BJ (cell line): ENCODE data around the gene ANKRD11. TPM values are rescaled to one million over a fixed set of nuclear protein-coding genes. Genes with fewer than 3 reads are reported as not detected.
A peak's percentile ranks its signal among the peaks of the same experiment; 100 is the strongest.

ENCODE experiments used
- CTCF ChIA-PET: fragments of 350-600 bp; formaldehyde crosslinking; extraction: SDS; loops from one replicate; lab custom pipeline; 2021; ENCODE audit warnings: antibody characterized with exemption, inconsistent platforms; lab: Yijun Ruan, JAX
- POLR2A ChIA-PET: fragments of 300-600 bp; sonication (Branson Sonifier 250); formaldehyde crosslinking; extraction: SDS; loops from one replicate; lab custom pipeline; 2021; ENCODE audit warnings: antibody characterized with exemption; lab: Charles Lee
- DNase-seq: peaks from one replicate; pipeline ENCODE4 v3.0.0-alpha.2; 2011; ENCODE audit warnings: low read depth
- H3K27me3 ChIP-seq: 2 replicates; pipeline ENCODE4 v1.6.0; 2011; ENCODE audit warnings: low read length; ENCODE audit not compliant: control insufficient read depth, insufficient read depth
- H3K36me3 ChIP-seq: 2 replicates; pipeline ENCODE4 v1.5.1; 2011; ENCODE audit warnings: low read length; ENCODE audit not compliant: control insufficient read depth, insufficient read depth
- H3K4me3 ChIP-seq: 2 replicates; pipeline ENCODE4 v1.5.1; 2011; ENCODE audit warnings: low read depth, mild to moderate bottlenecking, control low read depth, low read length
- CTCF ChIP-seq: IDR thresholded peaks from 2 replicates; pipeline ENCODE4 v1.5.1; 2011; ENCODE audit warnings: low read depth, mild to moderate bottlenecking, control low read depth, inconsistent platforms, low read length, moderate library complexity; ENCODE audit not compliant: insufficient read depth
- polyA plus RNA-seq: library from polyadenylated mRNA; depleted of rRNA; stranded (reverse); fragments of >200 nt; gene quantifications from 2 replicates; pipeline ENCODE4 v1.2.3, GENCODE V29; 2011

Gene ANKRD11
- polyA plus RNA-seq, 1 experiment: 61.8 TPM

DNA sequence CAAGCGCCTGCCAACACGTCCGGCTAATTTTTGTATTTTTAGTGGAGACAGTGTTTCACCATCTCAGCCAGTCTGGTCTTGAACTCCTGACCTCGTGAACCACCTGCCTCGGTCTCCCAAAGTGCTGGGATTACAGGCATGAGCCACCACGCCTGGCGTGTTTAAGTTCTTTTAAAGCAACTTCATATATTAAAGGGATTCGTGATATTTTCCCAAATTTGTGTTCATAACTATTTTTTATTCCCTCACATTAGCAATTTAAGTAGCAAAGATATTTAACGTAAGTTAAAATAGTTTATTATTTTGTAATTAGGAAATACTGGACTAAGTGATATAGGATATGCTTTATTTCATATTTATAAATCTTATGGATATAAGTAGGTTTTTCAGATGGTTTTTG, 22.1 kb upstream of the ANKRD11 start:
- peaks cover 23% of the 10 kb centered on the region for H3K36me3 ChIP-seq
- TF ChIP-seq CTCF: no peak
- ChIA-PET CTCF (no interaction called here), POLR2A (no interaction called here)
- H3K27me3 ChIP-seq: no peaks in the 10 kb centered on the region
- DNase-seq: no peak
- no peak overlapping the region for H3K4me3 ChIP-seq

GRCh38 chr16:89511374-89511773, 21.0 kb upstream of the ANKRD11 start:
- H3K36me3 ChIP-seq: peaks cover 17% of the 10 kb centered on the region
- ChIA-PET POLR2A (no interaction called here), CTCF (interaction anchor here (2.1 kb wide), 1 partner anchor 130 kb away, joined by 7 read pairs; no protein-coding TSS in a partner anchor)
- no peak for DNase-seq
- no peaks in the 10 kb centered on the region for H3K27me3 ChIP-seq
- TF ChIP-seq CTCF: no peak
- H3K4me3 ChIP-seq: no peak overlapping the region

- no peak for TF ChIP-seq CTCF
- no peak for DNase-seq
- Histone ChIP-seq H3K4me3 (no peak overlapping the region), H3K27me3 (no peaks in the 10 kb centered on the region), H3K36me3 (peaks cover 15% of the 10 kb centered on the region)
- POLR2A ChIA-PET: no interaction called here
- CTCF ChIA-PET: interaction anchor here (1.0 to 2.1 kb wide), 2 partner anchors 131 to 222 kb away, joined by 3 to 7 read pairs; no protein-coding TSS in a partner anchor
Observed at GRCh38 chr16:89510526-89510925, 20.2 kb upstream of the ANKRD11 start.

GRCh38 chr16:89507834-89508590, 17.7 kb upstream of the ANKRD11 start, which contains the start of gene SPG7:
TSS of gene SPG7 (plus strand) at chr16:89508403. CDS start at chr16:89508418, 15 bp downstream.
- peak within 1 kb of the TSS; percentile 86 for H3K4me3 ChIP-seq
- no peak for DNase-seq
- H3K36me3 ChIP-seq: peaks cover 11% of the 10 kb centered on the region
- CTCF ChIA-PET: interaction anchor here (0.6 to 2.9 kb wide), 10 partner anchors 13 to 267 kb away, joined by 3 to 9 read pairs (median 4); no protein-coding TSS in a partner anchor
- no peak for TF ChIP-seq CTCF
- no peaks in the 10 kb centered on the region for H3K27me3 ChIP-seq
- POLR2A ChIA-PET: interaction anchor here (0.6 kb wide), 1 partner anchor 10 kb away, joined by 11 read pairs; no protein-coding TSS in a partner anchor

DNA sequence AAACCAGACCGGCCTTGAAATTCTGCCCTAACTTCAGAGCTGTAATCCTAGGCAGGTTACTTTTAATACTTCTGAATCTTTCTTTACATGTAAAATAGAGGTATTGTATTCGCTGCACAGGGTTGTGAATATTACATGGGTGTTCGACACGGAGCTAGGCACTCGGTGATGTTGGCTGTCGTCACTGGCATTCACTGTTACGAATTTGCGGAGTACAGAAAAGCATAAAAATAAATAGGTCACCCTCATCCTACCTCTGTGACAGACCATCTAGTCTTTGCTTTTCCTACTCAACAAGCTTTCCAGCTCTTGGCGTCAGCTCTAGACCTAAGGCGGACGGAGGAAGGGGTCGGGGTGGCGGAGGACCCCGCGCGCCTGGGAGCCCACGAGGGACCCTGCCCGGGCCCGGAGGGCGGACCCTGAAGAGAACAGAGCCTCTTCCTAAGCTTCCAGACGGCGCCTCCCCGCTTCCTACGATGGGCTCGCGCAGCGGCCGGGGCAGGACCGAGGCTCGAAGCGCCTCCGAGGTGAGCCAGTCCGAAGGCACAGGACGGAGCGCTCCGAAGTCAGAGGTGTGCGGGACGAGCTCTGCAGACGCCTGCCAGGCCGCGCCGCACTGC, 17.0 kb upstream of the ANKRD11 start:
- Histone ChIP-seq H3K27me3 (no peaks in the 10 kb centered on the region), H3K4me3 (peak overlapping the region; percentile 86), H3K36me3 (peaks cover 9% of the 10 kb centered on the region)
- DNase-seq: no peak
- ChIA-PET POLR2A (no interaction called here), CTCF (interaction anchor here (0.6 to 2.9 kb wide), 4 partner anchors 32 to 267 kb away, joined by 3 to 6 read pairs (median 4); no protein-coding TSS in a partner anchor)
- TF ChIP-seq CTCF: 0 out of 2 replicates have a peak, but pooled peaks have one; percentile 11
